Subcutaneous abdominal adipose tissue (tissue), 5 donors: ENCODE measurements around the gene KRT20.

Experiments used
- H3K27ac ChIP-seq: one replicate; pipeline ENCODE4 v1.7.0; 2013; ENCODE audit warnings: low read depth, mild to moderate bottlenecking, inconsistent platforms, low read length, moderate library complexity
- H3K27me3 ChIP-seq, 5 donors: one replicate each; pipeline ENCODE4 v1.7.0; 2013; ENCODE audit warnings: low read length in 5 of 5, inconsistent platforms in 1 of 5; ENCODE audit not compliant: control insufficient read depth in 5 of 5, insufficient read depth in 4 of 5
- H3K36me3 ChIP-seq, 5 donors: one replicate each; pipeline ENCODE4 v1.7.0; 2013; ENCODE audit warnings: low read length in 5 of 5; ENCODE audit not compliant: control insufficient read depth in 5 of 5, insufficient read depth in 5 of 5
- H3K4me1 ChIP-seq, 5 donors: one replicate each; pipeline ENCODE4 v1.7.0; 2013; ENCODE audit warnings: low read length in 5 of 5, mild to moderate bottlenecking in 3 of 5, moderate library complexity in 1 of 5; ENCODE audit not compliant: control insufficient read depth in 5 of 5, insufficient read depth in 5 of 5
- H3K4me3 ChIP-seq, 5 donors: one replicate each; pipeline ENCODE4 v1.7.0; 2013; ENCODE audit warnings: low read length in 5 of 5, low read depth in 1 of 5
- H3K9ac ChIP-seq, 5 donors: one replicate each; pipeline ENCODE4 v1.7.0; 2013; ENCODE audit warnings: low read length in 5 of 5, mild to moderate bottlenecking in 4 of 5, moderate library complexity in 3 of 5
- H3K9me3 ChIP-seq, 5 donors: one replicate each; pipeline ENCODE4 v1.7.0; 2013; ENCODE audit warnings: low read length in 5 of 5; ENCODE audit not compliant: control insufficient read depth in 5 of 5
- donor health status: healthy.
- donor health status: healthy.
- donor health status: healthy.
- donor health status: healthy.
- donor health status: healthy.

KRT20 gene

GRCh38 chr17:40914075-40914855, 29.2 kb upstream of the KRT20 start:
- Histone ChIP-seq H3K4me3 (no peak overlapping the region), H3K27ac (no peak overlapping the region), H3K27me3 (peaks cover 0 to 5% (median 0%) of the 10 kb centered on the region in 5 donors), H3K9me3 (no peaks in the 10 kb centered on the region), H3K4me1 (peaks cover 2 to 15% (median 7%) of the 10 kb centered on the region in 5 donors), H3K36me3 (no peaks in the 10 kb centered on the region), H3K9ac (no peak overlapping the region)

GRCh38 chr17:40912486-40913210, 27.6 kb upstream of the KRT20 start:
- no peaks in the 10 kb centered on the region for H3K9me3 ChIP-seq
- no peak overlapping the region for H3K4me3 ChIP-seq
- no peak overlapping the region for H3K27ac ChIP-seq
- H3K27me3 ChIP-seq = peaks cover 0 to 5% (median 2%) of the 10 kb centered on the region in 5 donors
- H3K9ac ChIP-seq = no peak overlapping the region
- peaks cover 2 to 15% (median 7%) of the 10 kb centered on the region in 5 donors for H3K4me1 ChIP-seq
- H3K36me3 ChIP-seq = no peaks in the 10 kb centered on the region

GRCh38 chr17:40910441-40910841, 25.4 kb upstream of the KRT20 start:
- Histone ChIP-seq H3K36me3 (no peaks in the 10 kb centered on the region), H3K4me1 (peaks cover 2 to 15% (median 7%) of the 10 kb centered on the region in 5 donors), H3K9me3 (no peaks in the 10 kb centered on the region), H3K9ac (no peak overlapping the region), H3K27me3 (peaks cover 0 to 11% (median 3%) of the 10 kb centered on the region in 5 donors), H3K27ac (no peak overlapping the region), H3K4me3 (no peak overlapping the region)

- Histone ChIP-seq H3K27me3 (peaks cover 0 to 12% (median 8%) of the 10 kb centered on the region in 5 donors), H3K36me3 (no peaks in the 10 kb centered on the region), H3K4me3 (no peak overlapping the region), H3K4me1 (peaks cover 2 to 15% (median 7%) of the 10 kb centered on the region in 5 donors), H3K27ac (no peak overlapping the region), H3K9me3 (no peaks in the 10 kb centered on the region), H3K9ac (no peak overlapping the region)
Observed at GRCh38 chr17:40909755-40910154, 24.7 kb upstream of the KRT20 start.

GRCh38 chr17:40909351-40909750, 24.3 kb upstream of the KRT20 start:
- H3K36me3 ChIP-seq = no peaks in the 10 kb centered on the region
- no peak overlapping the region for H3K4me3 ChIP-seq
- H3K27me3 ChIP-seq = peaks cover 0 to 12% (median 8%) of the 10 kb centered on the region in 5 donors
- peaks cover 2 to 15% (median 7%) of the 10 kb centered on the region in 5 donors for H3K4me1 ChIP-seq
- no peaks in the 10 kb centered on the region for H3K9me3 ChIP-seq
- H3K27ac ChIP-seq = no peak overlapping the region
- H3K9ac ChIP-seq = no peak overlapping the region

GRCh38 chr17:40906613-40907012, 21.6 kb upstream of the KRT20 start:
- H3K27me3 ChIP-seq = peaks cover 0 to 12% (median 7%) of the 10 kb centered on the region in 5 donors
- H3K4me1 ChIP-seq = peaks cover 2 to 9% (median 5%) of the 10 kb centered on the region in 5 donors
- H3K4me3 ChIP-seq = no peak overlapping the region
- H3K27ac ChIP-seq = no peak overlapping the region
- H3K36me3 ChIP-seq = no peaks in the 10 kb centered on the region
- H3K9ac ChIP-seq = no peak overlapping the region
- H3K9me3 ChIP-seq = no peaks in the 10 kb centered on the region

GRCh38 chr17:40905370-40905769, 20.3 kb upstream of the KRT20 start:
- peaks cover 2 to 9% (median 5%) of the 10 kb centered on the region in 5 donors for H3K4me1 ChIP-seq
- H3K4me3 ChIP-seq = no peak overlapping the region
- no peaks in the 10 kb centered on the region for H3K36me3 ChIP-seq
- H3K9me3 ChIP-seq = no peaks in the 10 kb centered on the region
- no peak overlapping the region for H3K27ac ChIP-seq
- H3K9ac ChIP-seq = no peak overlapping the region
- peaks cover 0 to 15% (median 7%) of the 10 kb centered on the region in 5 donors for H3K27me3 ChIP-seq

GRCh38 chr17:40903129-40903847, 18.2 kb upstream of the KRT20 start:
- Histone ChIP-seq H3K9me3 (no peaks in the 10 kb centered on the region), H3K4me3 (no peak overlapping the region), H3K36me3 (no peaks in the 10 kb centered on the region), H3K27me3 (peaks cover 0 to 15% (median 9%) of the 10 kb centered on the region in 5 donors), H3K4me1 (no peaks in the 10 kb centered on the region), H3K27ac (no peak overlapping the region), H3K9ac (no peak overlapping the region)

GRCh38 chr17:40902498-40902897, 17.5 kb upstream of the KRT20 start:
- Histone ChIP-seq H3K27ac (no peak overlapping the region), H3K9me3 (no peaks in the 10 kb centered on the region), H3K4me3 (no peak overlapping the region), H3K27me3 (peaks cover 0 to 15% (median 9%) of the 10 kb centered on the region in 5 donors), H3K4me1 (no peaks in the 10 kb centered on the region), H3K36me3 (no peaks in the 10 kb centered on the region), H3K9ac (no peak overlapping the region)
